Ovary (tissue), 9 donors: ENCODE results near the gene MGA. TPM values are rescaled to one million over a fixed set of nuclear protein-coding genes. Genes with fewer than 3 reads are reported as not detected.
"Not testable (repeated sequence)": the region's sequence is repeated elsewhere in the genome, so short reads cannot be mapped to it uniquely, and the experiment has no call there.

Experiments used
- DNase-seq, 5 donors: peaks; one replicate each; pipeline ENCODE4 v3.0.0-alpha.2; 2019 to 2020
- H3K27ac ChIP-seq, 2 donors: fragments of 200-600 bp; one replicate each; pipeline versions ENCODE4 v1.5.1 to v1.8.0; 2019 to 2022
- H3K27me3 ChIP-seq: fragments of 200-600 bp; one replicate; pipeline ENCODE4 v1.8.0; 2022
- H3K36me3 ChIP-seq: fragments of 200-600 bp; sonication (generic); one replicate; pipeline ENCODE4 v1.5.1; 2019
- H3K4me1 ChIP-seq: one replicate; pipeline ENCODE4 v1.8.1; 2013; ENCODE audit warnings: mild to moderate bottlenecking, moderate library complexity; ENCODE audit not compliant: insufficient read depth
- H3K4me3 ChIP-seq: fragments of 200-600 bp; sonication (generic); one replicate; pipeline ENCODE4 v1.5.1; 2017
- H3K9me3 ChIP-seq, 2 donors: fragments of 200-600 bp in 1 of 2; sonication (generic) in 1 of 2; one replicate each; pipeline versions ENCODE4 v1.5.1 to v1.8.1; 2013 to 2019; ENCODE audit warnings: mild to moderate bottlenecking in 1 of 2, moderate library complexity in 1 of 2
- EP300 ChIP-seq: sonication (generic); formaldehyde crosslinking; IDR thresholded peaks from one replicate; pipeline ENCODE4 v1.6.1; 2017; ENCODE audit warnings: antibody characterized with exemption
- POLR2A ChIP-seq: fragments of 450-650 bp; IDR thresholded peaks from one replicate; pipeline ENCODE4 v1.6.1; 2017; ENCODE audit warnings: antibody characterized with exemption, mild to moderate bottlenecking, moderate library complexity
- WGBS, 3 donors: extraction: QIAGEN DNeasy Blood & Tissue Kit in 1 of 3; methylation state at CpG; one replicate each; pipeline versions ENCODE4 v1.1.5 to v1.1.7; 2013 to 2017; 5-methylcytosine and 5-hydroxymethylcytosine counted together
- intact Hi-C, 4 donors: fragments of 100-400 bp; cut with DNase I; formaldehyde crosslinking; loops; one replicate each; pipeline versions ENCODE4 v1.11.0 to v1.15.1; 2022 to 2023
- polyA plus RNA-seq, 2 donors: library from polyadenylated mRNA; stranded (reverse); fragments of 200-250 nt in 1 of 2; fragments of 350-450 nt in 1 of 2; fragmentation: Illumina TruSeq in 1 of 2; extraction: RNeasy Lipid Tissue Mini Kit (QIAGEN cat#74804) in 1 of 2; gene quantifications; one replicate each; pipeline ENCODE4 v1.2.3, GENCODE V29; 2013 to 2014
- total RNA-seq, 7 donors: library from RNA; depleted of rRNA in 2 of 7; stranded (reverse); fragments of >200 nt in 2 of 7; fragmentation: NEBNext Ultra II Directional in 3 of 7; extraction: Animal tissue kit (Norgen Biotek cat#: 25700) in 3 of 7; gene quantifications; one replicate each; pipeline versions ENCODE4 v1.1.0 to v1.2.4, GENCODE V29; 2016 to 2023
- TF ChIP-seq, protein P1 (sequence below), 3 donors: fragments of 450-650 bp in 2 of 3; fragments of 200-600 bp in 1 of 3; IDR thresholded peaks; one replicate each; pipeline versions ENCODE4 v1.5.1 to v1.8.0; 2016 to 2022; ENCODE audit warnings: antibody characterized with exemption in 3 of 3, mild to moderate bottlenecking in 1 of 3
- donor health status: DM: no; HTN: no; CAD: no; lungs with moderate emphysema.
- donor health status: DM: no; HTN: no; CAD: no.
- donor health status: Bipolar disorder and iron deficiency.
- donor health status: DM: yes; HTN: yes; CAD: no.
- donor health status: DM: no; HTN: no; CAD: no.
- donor health status: DM: yes; HTN: yes; CAD: no.

MGA gene
- total and polyA plus RNA-seq, 9 donors, result 7.1 to 90.2 (median 60.9) TPM

DNA sequence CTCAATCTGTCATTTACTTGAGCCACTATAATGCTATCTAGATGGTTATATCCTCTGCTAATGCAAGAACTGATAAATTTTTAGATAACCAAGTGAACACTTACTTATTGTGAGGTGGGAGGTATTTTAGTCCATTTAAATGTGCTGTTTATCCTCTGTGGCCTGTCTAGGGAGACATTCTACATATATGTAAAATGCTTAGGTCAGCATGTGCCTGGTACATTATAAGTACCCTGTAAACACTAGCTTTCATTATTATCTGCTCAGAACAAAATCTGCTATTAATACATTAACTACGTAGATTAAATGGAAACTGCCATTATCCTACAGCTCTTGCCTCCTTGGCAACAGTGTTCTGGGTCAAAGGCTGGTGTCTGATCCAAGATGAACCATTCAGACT lies 72.3 kb downstream of the MGA start:
- no peak for DNase-seq
- no peak overlapping the region for H3K27ac ChIP-seq
- H3K36me3 ChIP-seq, result no peaks in the 10 kb centered on the region
- H3K9me3 ChIP-seq, result no peaks in the 10 kb centered on the region
- no peaks in the 10 kb centered on the region for H3K27me3 ChIP-seq
- no peaks in the 10 kb centered on the region for H3K4me1 ChIP-seq
- 98% methylated on average over 1 of the region's 1 CpG for WGBS, 3 donors
- no peak for TF ChIP-seq POLR2A
- no peak for TF ChIP-seq EP300
- TF ChIP-seq, protein P1, sequence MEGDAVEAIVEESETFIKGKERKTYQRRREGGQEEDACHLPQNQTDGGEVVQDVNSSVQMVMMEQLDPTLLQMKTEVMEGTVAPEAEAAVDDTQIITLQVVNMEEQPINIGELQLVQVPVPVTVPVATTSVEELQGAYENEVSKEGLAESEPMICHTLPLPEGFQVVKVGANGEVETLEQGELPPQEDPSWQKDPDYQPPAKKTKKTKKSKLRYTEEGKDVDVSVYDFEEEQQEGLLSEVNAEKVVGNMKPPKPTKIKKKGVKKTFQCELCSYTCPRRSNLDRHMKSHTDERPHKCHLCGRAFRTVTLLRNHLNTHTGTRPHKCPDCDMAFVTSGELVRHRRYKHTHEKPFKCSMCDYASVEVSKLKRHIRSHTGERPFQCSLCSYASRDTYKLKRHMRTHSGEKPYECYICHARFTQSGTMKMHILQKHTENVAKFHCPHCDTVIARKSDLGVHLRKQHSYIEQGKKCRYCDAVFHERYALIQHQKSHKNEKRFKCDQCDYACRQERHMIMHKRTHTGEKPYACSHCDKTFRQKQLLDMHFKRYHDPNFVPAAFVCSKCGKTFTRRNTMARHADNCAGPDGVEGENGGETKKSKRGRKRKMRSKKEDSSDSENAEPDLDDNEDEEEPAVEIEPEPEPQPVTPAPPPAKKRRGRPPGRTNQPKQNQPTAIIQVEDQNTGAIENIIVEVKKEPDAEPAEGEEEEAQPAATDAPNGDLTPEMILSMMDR (IDR thresholded peaks at IDR 0.05), result no peak
- intact Hi-C loops, result no loop called here
- H3K4me3 ChIP-seq, result no peak overlapping the region

GRCh38 chr15:41734079-41734478 lies 73.9 kb downstream of the MGA start:
- no peak for DNase-seq
- Histone ChIP-seq H3K36me3 (no peaks in the 10 kb centered on the region), H3K9me3 (no peaks in the 10 kb centered on the region), H3K4me1 (no peaks in the 10 kb centered on the region), H3K27ac (no peak overlapping the region), H3K27me3 (no peaks in the 10 kb centered on the region), H3K4me3 (no peak overlapping the region)
- TF ChIP-seq POLR2A (no peak), EP300 (no peak)
- TF ChIP-seq, protein P1 (IDR thresholded peaks at IDR 0.05), result no peak
- intact Hi-C loops, result no loop called here
- 40 to 59% (median 45%) methylated on average over 4 of the region's 4 CpGs for WGBS, 3 donors

DNA sequence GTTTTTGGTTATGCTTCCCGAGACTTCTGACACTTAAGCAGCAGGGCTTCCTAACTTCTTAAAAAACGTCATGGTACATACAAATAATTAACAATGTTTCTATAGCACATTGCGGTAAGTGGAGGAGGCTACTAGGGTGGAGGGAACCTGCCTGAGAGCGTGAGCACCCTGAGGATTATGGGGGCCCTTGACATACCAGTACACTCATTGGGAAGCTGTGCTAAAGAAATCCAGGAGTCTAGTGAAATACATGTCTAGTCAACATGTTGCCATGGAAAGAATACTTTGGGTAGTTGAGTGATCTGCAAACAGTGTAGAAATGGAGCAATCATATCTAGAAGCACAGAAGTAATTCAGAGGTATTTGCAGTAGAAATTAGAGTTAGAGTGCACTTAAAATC lies 74.8 kb downstream of the MGA start:
- no peak for DNase-seq
- intact Hi-C loops, result no loop called here
- H3K4me3 ChIP-seq, result no peak overlapping the region
- TF ChIP-seq, protein P1 (IDR thresholded peaks at IDR 0.05), result no peak
- no peak for TF ChIP-seq POLR2A
- TF ChIP-seq EP300, result no peak
- no peaks in the 10 kb centered on the region for H3K27me3 ChIP-seq
- no peak overlapping the region for H3K27ac ChIP-seq
- no peaks in the 10 kb centered on the region for H3K9me3 ChIP-seq
- no peaks in the 10 kb centered on the region for H3K36me3 ChIP-seq
- 91 to 92% (median 91%) methylated on average over 4 of the region's 4 CpGs for WGBS, 3 donors
- H3K4me1 ChIP-seq, result no peaks in the 10 kb centered on the region

DNA sequence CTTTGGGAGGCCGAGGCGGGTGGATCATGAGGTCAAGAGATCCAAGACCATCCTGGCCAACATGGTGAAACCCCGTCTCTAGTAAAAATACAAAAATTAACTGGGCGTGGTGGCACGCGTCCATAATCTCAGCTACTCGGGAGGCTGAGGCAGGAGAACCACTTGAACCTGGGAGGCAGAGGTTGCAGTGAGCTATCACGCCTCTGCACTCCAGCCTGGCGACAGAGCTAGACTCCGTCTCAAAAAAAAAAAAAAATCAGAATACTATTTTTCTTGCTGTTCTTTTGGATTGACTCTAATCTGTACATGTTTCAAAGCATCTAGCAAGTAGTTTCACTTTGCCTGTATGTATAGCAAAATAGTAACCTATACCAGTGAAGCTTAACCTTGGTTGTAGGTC lies 75.3 kb downstream of the MGA start:
- H3K4me3 ChIP-seq, intact Hi-C loops, H3K27ac ChIP-seq, H3K36me3 ChIP-seq, H3K27me3 ChIP-seq, H3K9me3 ChIP-seq, DNase-seq, H3K4me1 ChIP-seq: not testable (repeated sequence)
- WGBS, 3 donors, result 94 to 95% (median 95%) methylated on average over 10 of the region's 10 CpGs

DNA sequence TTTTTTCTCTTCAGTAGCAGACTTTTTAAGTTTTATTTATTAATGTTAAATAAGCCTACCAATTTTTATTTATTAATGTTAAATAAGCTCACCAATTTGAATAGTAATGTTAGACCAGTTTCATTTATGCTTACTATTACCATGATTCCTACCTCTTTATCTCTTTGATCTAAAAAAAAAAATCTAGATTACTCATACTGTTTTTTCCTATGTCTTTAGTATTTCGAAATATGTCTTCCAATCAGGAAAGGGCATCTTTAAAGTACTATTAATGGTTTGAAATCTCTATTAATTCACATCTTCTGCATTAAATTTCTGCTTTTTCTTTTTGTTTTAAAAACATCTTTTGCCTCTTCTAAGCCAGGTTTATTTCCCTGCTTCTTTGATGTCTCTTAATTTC lies 86.6 kb downstream of the MGA start:
- Histone ChIP-seq H3K4me1 (no peaks in the 10 kb centered on the region), H3K9me3 (no peaks in the 10 kb centered on the region), H3K4me3 (no peak overlapping the region), H3K36me3 (no peaks in the 10 kb centered on the region), H3K27me3 (no peaks in the 10 kb centered on the region), H3K27ac (no peak overlapping the region)
- 88 to 96% (median 93%) methylated on average over 1 of the region's 1 CpG for WGBS, 3 donors
- DNase-seq, result no peak
- intact Hi-C loops, result no loop called here
- no peak for TF ChIP-seq EP300
- TF ChIP-seq, protein P1 (IDR thresholded peaks at IDR 0.05), result no peak
- no peak for TF ChIP-seq POLR2A
